CMK (cell line): ENCODE data around the gene CRTC1.

Experiments used
- DNase-seq: peaks from one replicate; pipeline ENCODE4 v3.0.0-alpha.2; 2010; ENCODE audit warnings: low read depth

The CRTC1 gene

DNA sequence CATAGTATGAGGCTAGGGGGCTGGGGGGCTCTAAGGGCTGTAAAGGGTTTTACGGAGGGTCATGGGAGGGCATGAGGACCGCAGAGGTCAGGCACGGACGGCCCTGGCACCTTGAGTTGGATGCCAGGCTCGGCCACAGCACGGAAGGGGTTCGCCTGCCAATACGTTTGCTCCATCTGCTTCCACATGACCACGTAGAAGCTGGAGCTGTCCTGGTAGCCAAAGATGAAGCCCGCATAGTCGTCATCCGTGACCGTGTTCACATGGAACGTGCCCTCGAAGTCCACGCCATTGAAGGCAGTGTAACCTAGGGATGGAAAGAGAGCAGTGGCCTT, 101.3 kb downstream of the CRTC1 start:
- DNase-seq, result no peak

DNA sequence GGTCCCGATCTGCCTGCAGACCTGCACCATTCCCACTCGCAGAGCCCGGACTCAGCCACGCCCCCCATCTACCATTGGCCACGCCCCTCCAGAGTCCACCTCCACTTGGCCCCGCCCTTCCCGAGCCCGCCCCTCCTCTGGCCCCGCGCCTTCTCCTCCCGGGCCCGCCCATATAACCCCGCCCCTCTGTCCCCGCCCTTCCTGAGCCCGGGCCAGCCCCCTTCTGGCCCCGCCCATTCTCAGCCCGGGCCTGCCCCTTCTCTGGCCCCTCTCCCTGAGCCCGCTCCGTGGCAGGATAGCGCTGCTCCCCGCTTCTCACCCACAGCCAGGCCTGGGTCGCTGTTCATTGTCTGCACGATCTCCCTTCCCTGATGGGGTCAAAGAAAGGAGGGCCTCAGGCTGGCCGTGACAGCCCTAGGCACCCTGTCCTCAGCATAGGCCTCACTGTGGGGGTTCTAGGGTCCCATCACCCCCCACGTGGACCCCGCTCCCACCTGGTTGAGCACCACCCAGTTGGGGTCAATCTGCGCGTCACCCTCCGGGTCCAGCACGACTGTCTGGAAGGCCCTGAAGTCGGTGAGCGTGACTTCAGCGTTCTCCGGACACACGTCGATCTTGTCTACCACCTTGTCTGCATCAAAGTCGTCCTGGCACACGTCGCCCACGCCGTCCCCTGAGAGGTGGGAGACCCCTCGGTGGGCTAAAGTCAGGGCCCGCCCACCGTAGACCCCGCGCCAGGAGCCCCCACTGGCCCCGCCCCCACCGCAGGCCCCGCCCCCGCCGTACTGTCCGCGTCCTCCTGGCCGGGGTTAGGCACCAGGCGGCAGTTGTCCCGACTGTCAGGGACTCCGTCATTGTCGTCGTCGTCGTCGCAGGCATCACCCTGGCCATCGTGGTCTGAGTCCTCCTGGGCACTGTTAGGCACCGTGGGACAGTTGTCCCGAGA, 102.0 kb downstream of the CRTC1 start:
- DNase-seq, result peak; percentile 62

DNA sequence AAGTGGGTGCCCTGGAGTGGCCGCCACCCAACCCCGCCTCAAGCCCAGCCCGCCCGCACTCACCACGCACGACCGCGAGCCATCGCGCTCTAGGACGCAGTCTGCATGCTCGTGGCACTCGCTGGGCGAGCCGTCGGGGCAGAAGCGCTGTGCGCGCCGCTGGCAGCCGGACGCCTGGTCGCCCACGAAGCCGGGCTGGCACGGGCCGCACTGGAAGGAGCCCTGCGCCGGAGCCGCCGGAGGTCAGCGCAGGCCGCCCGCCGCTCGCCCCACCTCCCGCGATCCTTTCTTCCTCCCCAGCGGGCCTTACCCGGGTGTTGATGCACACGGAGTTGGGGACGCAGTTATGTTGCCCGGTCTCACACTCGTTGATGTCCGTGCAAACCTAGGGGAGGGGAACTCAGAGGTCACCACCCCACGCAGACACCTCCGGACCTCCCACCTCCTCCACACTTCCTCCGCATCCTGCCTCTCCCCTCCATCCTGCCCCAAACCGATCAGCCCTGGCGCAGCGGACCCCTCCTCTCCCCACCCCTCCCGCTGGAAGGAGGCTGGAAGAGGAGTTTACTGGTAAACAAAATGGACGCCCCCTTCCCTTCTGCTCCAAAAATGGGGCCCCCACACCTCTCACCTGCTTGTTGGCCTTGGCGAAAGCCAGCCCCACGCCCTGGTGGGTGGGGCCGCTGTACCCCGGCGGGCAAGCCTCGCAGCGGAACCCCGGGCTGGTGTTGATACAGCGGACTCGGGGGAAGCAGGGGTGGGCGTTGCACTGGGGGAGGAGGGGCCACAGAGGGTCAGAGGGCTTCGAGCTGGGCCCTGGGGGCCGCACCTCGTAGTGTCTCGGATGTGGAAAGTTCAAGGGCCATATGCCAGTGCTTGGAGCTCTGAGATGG, 105.3 kb downstream of the CRTC1 start:
- DNase-seq, result peak; percentile 14

DNA sequence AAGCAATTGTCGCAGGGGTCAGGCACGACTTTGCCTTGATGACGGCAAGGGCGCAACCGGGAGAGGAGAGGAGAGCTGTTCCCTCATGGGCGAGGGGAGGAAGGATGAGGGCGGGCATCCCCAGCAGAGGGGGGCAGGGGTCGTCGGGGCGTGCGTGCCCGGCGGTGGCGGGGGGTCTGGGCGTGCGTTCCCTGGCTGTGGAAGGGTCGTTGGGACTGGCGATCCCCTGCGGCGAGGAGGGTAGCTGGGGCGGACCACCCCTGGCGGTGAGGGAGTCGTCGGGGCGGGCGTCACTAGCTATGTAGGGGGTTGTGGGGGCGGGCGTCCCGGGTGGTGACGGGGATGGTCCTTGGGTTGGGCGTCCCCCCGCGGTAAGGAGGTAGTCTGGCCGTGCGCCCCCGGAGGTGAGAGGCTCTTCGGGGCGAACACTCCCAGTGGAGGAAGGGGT, 106.0 kb downstream of the CRTC1 start:
- DNase-seq, result no peak

DNA sequence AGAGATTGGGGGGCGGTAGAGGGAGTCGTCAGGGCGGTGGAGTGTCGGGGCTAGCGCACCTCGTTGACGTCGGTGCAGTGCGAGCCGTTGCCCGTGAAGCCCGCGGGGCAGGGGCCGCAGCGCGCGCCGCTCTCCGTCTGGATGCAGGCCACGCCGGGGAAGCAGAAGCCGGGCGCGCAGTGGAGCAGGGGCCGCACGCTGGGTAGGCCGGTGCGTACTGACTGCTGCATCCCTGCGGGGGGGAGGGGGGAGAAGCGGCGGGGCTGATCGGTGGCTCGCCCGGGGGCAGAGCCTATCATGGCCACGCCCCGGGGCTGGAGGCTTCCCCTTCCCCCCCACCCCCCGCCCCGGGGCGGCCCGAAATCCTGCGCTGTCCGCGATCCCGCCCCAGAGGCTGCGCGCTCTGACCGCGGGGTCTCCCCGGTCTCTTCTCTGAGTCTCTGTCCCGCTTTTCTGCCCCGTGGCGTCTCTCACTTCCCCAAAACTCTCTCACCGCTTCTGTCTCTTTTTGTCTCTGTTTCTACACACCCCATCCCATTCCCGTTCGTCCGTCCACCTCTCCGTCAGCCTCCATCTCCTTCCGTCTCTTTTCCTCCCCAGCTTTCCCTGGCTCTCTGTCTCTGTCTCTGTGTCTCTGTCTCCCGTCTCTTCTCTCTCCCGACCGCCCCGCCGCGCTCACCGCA, 106.5 kb downstream of the CRTC1 start:
- no peak for DNase-seq

DNA sequence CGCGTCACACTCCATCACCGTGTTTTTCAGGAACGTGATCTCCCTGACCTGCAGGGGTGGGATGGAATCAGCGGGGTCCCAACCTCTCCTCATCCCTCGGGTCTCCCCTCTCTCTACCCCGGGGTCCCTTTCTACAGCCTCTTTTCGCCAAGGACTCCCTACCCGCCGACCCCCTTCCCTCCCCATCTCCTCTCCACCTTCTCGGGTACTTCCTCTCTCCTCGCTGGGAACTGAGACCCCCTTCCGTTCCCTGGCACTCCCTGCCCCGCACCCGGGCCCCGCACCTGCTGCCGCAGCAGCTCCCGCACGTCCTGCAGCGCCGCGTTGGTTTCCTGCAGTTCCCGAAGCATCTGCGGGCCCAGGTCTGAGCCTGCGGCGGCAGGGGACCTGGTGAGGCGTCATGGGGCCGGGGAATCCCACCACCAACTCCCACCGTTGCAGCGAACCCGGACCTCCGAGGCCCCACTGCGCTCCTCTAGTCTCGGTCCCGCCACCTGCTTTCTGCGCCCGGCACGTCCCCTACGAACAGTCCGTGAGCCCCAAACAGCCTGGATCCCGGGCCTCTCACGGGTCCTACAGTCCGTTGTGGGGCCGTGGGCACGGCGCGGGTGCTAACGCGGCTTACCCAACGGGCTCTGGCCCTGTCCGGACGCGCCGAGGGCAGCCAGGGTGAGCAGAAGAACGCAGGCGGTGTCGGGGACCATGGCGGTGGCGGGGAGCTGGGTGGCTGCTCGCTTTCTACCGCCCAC, 107.3 kb downstream of the CRTC1 start, which contains the start of gene COMP:
COMP (minus strand) TSS at position 740 of the 749 bp plus-strand sequence; CDS start at position 704, 36 bp downstream.
- no peak for DNase-seq

DNA sequence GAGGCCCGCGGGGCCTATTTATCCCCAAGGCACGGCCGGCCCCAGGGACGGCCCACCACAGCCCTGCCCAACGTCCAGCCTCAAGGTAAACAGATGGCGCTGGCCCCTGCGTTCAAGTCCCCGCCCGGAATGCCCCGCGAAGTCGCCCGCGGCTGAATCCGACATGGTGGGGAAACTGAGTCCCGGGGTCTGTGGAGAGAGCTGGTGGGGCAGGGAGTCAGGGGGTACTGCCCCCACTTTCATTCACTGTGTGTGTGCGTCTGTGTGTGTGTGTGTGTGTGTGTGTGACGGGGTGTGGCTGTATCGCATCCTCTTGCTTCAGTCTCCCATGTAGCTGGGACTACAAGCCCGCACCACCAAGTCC, 107.8 kb downstream of the CRTC1 start:
- DNase-seq, result no peak

DNA sequence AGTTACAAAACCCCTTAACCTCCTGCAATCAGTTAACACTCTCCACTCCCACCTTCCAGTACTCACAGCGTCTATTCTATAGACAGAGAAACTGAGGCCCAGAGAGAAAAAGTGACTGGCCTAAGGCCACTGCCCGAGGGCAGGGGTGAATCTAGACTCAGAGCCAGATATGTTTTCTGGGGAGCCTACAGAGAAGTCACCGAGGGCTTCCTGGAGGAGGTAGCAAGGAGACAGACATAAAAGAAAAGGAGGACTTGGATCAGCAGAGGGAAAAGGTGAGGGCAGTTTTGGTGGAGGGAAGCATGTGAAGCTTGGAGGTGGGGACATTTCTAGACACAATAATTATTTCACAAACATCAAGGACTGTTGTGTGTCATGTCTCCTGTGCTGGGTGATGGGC, 109.2 kb downstream of the CRTC1 start:
- no peak for DNase-seq

DNA sequence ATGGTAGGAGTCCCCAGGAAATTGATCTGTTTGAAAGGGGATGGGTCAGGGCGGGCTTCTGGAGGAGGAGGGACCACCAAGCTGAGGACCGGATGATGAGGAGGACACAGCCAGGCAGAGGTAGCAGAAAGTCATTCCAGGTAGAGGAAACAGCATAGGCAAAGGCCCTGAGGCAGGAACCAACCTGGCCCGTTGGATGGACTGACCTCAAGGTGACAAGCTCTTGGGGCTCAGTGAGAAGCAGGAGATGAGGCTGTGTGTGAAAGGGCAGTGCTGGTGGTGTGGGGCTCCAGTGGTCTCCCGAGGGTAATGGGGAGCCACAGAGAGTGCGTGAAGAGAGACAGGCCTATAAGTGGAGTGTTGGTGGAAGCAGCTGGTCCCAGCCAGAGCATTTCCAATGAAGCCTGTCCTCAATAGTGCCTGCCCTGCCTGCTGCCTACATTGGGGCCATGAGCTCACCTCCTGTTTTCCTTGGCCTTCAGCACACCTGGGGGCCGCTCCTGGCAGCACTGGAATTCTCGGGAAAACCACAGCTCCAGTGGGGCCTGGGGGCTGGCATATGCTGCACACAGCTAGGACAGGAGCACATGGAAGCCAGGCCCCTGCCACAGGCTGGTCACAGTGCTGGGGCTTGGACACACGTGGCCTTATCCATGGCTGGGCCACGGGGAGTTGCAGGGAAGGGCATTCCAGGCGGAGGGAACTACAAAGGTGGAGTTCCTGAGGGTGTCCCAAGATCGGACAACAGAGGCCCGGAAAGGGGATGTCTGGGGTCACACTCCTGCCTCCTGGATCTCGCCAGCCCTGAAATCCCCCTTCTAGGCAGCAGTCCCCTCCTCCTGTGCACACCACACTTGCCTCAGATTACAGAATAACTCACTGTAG, 109.9 kb downstream of the CRTC1 start:
- DNase-seq, result no peak

DNA sequence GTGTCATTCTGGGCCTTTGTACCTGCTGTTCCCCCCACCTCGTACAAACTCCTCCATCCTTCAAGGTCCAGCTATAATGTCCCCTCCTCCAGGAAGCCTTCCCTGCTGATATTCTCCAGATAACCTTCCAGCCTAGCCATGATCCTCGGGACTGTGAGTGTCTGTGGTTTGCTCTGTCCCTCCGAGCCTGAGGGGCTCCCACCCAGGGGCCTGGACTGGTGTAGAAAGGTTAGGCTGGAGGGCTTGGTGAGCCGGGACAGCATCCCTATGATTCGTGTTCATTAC, 110.5 kb downstream of the CRTC1 start:
- DNase-seq, result no peak

DNA sequence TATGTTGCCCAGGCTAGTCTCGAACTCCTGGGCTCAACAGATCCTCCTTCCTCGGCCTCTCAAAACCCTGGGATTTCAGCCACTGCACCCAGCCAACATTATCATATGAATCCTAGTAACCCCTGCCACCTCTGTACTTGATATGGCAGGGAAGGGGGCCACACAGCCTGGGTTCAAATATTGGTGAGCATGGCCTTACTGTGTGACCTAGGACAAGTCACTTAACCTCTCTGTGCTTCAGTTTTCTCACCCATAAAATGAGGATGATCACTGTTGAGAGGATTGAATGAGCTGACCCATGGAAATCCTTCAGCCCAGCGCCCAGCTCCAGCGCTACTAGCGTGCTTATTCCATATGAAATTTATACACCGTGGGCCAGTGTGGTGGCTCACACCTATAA, 111.2 kb downstream of the CRTC1 start:
- no peak for DNase-seq

DNA sequence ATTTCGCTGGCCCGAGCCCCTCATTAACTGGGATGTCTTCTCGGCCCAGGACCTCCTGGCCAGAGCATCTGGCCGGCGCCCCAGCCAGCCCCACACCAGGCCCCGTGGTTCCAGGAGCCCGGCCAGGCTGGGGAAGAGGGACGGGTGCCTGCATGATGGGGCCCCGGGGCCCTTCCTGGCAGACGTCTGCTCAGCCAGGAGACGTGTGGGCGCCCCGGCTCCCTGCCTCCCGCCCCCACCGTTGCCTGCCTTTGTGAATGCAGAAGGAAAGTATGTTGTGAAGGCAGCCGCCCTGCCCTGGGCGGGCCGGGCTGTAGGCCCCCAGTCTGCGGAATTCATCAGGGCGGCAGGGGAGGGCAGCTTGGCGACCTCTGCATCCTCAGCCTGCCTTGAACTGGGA, 112.1 kb downstream of the CRTC1 start:
- no peak for DNase-seq

DNA sequence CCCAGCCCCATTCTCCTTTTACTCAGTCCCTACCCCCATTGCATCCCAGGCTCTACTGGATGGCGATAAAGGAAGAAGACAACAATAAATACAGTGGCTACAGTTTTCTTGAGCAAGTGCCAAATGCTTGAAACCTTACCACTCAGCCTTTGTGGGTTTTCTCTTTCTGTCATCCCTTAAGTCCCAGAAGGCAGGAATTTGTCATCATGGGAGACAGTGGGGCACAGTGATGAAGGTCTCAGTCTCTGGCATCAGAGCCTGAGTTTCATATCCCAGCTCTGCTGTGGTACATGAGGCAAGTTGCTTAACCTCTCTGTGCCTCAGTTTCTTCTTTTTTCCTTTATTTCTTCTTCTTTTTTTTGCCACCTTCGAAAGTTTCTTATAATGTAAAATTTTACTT, 112.8 kb downstream of the CRTC1 start:
- no peak for DNase-seq

DNA sequence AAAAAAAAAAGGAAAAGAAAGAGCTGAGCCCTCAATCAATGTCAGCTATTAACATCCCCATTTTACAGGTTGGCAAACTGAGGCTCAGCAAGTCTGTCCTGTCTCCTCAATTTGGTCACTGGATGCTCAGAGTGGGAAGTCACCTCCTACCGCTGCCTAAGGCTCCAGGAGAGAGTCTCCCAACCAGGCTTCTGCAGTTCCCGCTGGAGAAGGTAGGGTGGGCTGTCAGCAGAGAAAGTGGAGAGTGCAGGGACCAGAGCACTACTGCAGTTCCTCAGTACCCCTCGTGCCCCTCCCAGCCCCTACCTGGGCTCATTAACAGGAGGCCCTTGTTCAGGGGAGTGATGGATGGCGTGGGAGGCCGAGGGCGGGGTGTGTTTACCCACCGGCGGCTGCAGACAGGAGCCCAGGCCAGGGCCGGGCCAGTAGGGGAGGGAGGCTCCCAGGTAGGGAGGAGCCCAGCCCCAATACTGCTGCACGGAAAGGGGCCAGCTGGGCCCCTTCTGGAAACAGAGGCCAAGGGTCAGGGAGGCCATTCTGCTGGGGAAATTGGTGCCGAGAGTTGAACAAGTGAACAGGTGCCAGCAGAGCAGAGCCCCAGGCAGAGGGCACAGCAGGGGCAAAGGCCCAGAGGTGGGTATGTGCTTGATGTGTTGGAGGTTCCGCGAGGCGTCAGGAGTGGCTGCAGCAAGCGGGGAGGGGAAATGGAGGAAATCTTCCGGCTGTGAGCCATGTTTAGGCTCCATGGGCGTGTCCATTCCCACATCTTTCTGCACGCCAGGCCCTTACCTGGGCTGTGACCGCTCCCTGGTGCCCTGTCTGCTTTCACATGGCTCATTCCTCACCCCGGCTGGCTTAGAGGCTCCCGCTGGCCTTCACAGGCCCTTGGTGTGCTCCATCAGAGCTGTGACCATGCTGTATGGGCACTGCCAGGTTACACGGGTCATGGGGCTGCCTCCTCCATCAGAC, 115.2 kb downstream of the CRTC1 start:
- DNase-seq, result no peak

DNA sequence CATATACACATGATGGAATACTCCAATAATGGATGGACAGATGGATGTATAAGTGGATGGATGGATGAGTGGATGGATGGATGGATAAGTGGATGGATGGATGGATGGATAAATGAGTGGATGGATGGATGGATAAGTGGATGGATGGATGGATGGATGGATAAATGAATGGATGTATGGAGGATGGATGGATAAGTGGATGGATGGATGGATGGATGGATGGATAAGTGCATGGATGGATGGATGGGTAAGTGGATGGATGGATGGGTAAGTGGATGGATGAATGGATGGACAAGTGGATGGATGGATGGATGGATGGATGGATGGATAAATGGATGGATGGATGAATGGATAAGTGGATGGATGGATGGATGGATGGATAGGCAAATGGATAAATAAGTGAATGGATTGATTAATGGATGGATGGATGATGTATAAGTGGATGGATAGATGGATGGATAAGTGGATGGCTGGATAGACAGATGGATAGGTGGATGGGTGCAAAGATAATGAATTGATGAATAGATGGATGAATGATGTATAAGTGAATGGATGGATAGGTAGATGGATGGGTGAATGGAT, 116.0 kb downstream of the CRTC1 start:
- no peak for DNase-seq

DNA sequence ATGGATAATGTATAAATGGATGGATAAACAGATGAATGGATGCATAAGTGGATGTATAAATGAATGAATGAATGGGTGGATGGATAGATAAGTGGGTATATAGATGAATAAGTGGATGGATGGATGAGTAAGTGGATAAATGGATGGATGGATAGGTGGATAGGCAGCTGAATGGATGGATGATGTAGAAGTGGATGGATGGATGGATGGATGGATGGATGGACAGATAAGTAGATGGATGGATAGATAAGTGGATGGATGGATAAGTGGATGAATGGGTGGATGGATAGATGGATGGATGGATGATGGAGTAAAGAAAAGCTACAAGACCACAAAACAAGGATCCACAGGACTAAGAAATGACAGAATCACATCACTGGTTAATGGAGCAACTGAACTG, 116.6 kb downstream of the CRTC1 start:
- DNase-seq, result no peak

DNA sequence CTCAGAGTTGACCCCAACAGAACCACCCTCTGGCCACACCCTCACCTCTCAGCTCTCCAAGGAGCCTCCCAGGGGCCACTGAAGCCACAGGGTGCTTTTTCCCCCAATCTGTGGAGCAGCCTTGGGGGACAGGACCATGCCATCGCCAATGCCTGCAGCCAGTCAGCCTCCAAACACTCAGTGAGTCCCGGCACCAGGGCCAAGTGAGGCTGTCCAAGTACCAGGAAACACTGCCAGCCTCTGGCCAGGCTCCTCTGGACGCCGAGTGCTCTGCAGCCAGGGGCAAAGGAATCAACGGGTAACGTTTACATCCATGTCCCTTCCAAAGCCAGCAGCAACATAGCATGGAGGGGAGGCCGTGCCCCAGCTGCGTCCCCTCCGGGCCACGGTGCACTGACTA, 117.2 kb downstream of the CRTC1 start:
- DNase-seq, result no peak

DNA sequence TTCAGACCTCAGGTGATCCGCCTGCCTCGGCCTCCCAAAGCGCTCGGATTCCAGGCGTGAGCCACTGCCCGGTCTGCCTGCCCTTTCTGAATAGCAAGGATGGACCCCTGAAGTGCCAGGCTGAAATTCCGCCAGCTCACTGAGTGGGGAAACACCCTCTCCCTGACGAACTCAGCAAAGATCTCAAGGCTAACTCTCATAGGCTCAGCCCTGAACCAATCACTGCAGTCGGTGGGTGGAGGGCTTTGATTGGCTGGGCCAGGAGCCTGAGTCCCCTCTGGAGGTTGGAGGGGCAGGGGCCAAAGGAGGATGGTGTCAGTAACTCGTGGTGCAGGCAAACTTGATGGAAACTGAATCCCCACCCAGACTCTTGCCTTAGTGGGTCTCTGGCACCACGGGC, 118.9 kb downstream of the CRTC1 start:
- no peak for DNase-seq

DNA sequence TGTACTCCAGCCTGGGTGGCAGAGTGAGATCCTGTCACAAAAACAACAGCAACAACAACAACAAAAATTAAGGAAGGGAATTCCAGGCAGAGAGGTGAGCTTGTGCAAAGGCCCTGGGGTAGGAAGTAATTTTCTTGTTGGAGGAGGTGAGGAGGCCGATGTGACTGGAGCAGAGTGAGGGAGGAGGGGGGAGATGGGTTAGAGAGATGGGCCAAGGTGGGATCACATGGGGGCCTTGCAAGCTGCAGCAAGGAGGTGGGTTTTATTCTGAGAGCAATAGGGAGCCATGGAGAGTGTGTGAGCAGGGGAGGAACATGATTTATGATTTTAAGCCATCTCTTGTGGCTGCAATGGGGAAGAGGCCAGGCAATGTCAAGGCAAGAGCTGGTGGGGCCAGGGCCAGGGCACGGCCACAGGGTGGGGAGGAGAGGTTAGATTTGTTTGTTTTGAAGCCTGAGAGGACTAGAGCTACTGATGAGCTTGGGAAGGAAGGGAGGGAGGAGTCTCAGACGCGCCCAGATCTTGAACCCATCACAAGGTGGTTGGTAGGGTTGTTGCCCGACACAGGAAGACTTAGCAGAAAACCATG, 120.2 kb downstream of the CRTC1 start:
- DNase-seq, result no peak
